ENCODE results near the gene PLXNA4.

Gene PLXNA4

GRCh38 chr7:132300599-132301277 is 275.5 kb downstream of the PLXNA4 start:
- CTCF ChIA-PET: no interaction called here
- H3K27ac ChIP-seq: no peak overlapping the region
- DNase-seq (ENCODE audit: low spot score): no peak
- POLR2A ChIA-PET (ENCODE audit: low non-redundant PET): no interaction called here
- TF ChIP-seq, protein P1, sequence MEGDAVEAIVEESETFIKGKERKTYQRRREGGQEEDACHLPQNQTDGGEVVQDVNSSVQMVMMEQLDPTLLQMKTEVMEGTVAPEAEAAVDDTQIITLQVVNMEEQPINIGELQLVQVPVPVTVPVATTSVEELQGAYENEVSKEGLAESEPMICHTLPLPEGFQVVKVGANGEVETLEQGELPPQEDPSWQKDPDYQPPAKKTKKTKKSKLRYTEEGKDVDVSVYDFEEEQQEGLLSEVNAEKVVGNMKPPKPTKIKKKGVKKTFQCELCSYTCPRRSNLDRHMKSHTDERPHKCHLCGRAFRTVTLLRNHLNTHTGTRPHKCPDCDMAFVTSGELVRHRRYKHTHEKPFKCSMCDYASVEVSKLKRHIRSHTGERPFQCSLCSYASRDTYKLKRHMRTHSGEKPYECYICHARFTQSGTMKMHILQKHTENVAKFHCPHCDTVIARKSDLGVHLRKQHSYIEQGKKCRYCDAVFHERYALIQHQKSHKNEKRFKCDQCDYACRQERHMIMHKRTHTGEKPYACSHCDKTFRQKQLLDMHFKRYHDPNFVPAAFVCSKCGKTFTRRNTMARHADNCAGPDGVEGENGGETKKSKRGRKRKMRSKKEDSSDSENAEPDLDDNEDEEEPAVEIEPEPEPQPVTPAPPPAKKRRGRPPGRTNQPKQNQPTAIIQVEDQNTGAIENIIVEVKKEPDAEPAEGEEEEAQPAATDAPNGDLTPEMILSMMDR (conservative IDR thresholded peaks at IDR 0.05; ENCODE audit: low read depth): no peak

DNA sequence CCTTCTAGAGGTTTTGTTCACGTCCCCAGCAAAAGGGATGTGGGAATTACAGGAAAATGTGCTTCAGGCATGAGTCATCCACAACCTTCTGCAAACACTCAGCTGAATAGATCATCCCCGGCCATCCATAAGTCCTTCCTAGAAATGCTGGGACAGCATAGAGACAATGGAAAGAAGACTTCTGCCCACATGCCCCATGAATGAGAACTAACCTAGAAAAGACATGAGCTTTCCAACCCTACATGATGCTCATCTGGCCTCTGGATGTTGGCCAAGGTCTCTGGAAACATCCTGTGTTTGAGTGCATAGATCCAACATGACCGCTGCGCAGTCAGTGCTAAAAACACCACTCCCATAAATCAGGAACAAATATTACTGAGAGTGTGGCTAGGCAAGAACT is 277.5 kb downstream of the PLXNA4 start:
- DNase-seq (ENCODE audit: low spot score): peak; percentile 26
- CTCF ChIA-PET: no interaction called here
- POLR2A ChIA-PET (ENCODE audit: low non-redundant PET): no interaction called here
- TF ChIP-seq, protein P1 (conservative IDR thresholded peaks at IDR 0.05; ENCODE audit: low read depth): no peak
- H3K27ac ChIP-seq: no peak overlapping the region

DNA sequence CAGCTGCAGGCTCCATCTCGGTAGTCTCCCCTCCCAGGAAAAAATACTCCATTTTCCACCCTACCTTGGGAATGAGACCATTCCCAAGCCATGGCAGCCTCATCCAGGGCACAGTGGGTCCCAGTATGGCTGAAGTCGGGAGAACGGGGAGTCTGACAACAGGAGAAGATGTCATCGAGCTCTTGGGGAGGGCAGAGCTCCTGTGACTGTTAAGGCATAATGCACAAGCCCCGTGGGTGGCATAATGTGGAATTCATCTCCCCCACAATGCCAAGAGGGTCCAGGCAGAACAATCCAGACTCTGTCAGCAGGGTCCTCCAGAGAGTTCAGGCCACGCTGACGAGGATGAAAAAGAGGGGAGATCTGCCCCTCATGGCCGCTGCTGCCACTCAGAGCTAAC is 279.4 kb downstream of the PLXNA4 start:
- CTCF ChIA-PET: interaction anchor here (1.0 kb wide), 1 partner anchor 33 kb away, joined by 5 read pairs; no protein-coding TSS in a partner anchor
- POLR2A ChIA-PET (ENCODE audit: low non-redundant PET): no interaction called here
- no peak for DNase-seq (ENCODE audit: low spot score)
- H3K27ac ChIP-seq: no peak overlapping the region
- TF ChIP-seq, protein P1 (conservative IDR thresholded peaks at IDR 0.05; ENCODE audit: low read depth): no peak

DNA sequence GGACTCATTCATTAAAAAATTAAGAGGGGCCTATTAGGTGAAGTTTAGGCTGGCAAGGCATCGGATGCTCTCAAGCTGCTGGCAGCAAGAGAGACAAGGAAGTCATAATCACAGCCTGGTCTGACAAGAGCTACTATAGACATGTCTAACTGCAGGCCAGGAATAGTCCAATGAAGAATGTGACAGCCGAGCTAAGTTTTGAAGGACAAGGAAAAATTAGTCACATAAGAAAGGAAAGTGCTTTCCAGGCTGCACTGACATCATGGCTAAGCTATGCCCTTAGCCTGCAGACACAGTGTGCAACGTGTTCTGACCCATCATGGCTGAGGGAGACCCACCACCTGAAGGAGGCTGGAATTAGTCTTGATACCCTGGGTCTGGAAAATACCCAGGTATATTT is 281.1 kb downstream of the PLXNA4 start:
- DNase-seq (ENCODE audit: low spot score): peak; percentile 11
- CTCF ChIA-PET: interaction anchor here (0.6 kb wide), 1 partner anchor 657 kb away, joined by 5 read pairs; no protein-coding TSS in a partner anchor
- no peak overlapping the region for H3K27ac ChIP-seq
- POLR2A ChIA-PET (ENCODE audit: low non-redundant PET): no interaction called here
- TF ChIP-seq, protein P1 (conservative IDR thresholded peaks at IDR 0.05; ENCODE audit: low read depth): no peak

DNA sequence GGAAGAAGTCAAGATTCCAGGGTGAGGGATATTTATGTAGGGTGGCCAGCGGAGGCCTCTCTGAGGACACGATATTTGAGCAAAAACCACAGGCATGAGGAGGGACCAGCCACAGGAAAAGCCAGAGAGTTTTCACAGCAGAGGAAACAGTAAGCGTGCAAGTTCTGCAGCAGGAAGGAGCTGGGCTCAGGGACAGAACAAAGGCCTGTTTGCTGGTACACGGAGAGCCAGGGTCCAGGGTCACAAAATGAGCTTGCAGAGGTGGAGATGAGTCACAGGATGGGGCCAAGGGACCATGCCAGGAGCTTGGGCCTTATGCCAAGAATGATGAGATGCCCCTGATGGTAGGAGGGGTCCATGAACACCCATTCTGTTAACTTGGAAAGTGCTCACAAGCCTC is 283.5 kb downstream of the PLXNA4 start:
- CTCF ChIA-PET: no interaction called here
- DNase-seq (ENCODE audit: low spot score): no peak
- POLR2A ChIA-PET (ENCODE audit: low non-redundant PET): no interaction called here
- H3K27ac ChIP-seq: no peak overlapping the region
- TF ChIP-seq, protein P1 (conservative IDR thresholded peaks at IDR 0.05; ENCODE audit: low read depth): no peak

DNA sequence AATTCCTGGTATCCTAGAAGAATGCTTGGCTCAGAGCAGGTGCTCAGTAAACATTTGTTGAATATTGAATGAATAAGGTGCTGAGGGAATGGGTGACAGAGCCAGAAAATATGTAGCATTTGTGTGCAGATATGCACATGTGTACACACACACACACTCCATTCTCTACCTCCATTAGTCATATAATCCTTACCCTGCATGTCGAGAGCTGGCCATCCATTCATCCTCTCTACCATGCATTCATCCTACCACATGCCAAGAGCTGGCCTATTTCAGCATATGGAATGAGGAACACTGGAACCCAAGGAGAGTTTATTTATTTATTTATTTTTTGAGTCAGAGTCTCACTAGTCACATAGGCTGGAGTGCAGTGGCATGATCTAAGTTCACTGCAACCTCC is 284.8 kb downstream of the PLXNA4 start:
- no peak overlapping the region for H3K27ac ChIP-seq
- no peak for DNase-seq (ENCODE audit: low spot score)
- ChIA-PET POLR2A (ENCODE audit: low non-redundant PET) (no interaction called here), CTCF (no interaction called here)
- TF ChIP-seq, protein P1 (conservative IDR thresholded peaks at IDR 0.05; ENCODE audit: low read depth): no peak
